ENCODE measurements around the gene NAP1L1.

DNA sequence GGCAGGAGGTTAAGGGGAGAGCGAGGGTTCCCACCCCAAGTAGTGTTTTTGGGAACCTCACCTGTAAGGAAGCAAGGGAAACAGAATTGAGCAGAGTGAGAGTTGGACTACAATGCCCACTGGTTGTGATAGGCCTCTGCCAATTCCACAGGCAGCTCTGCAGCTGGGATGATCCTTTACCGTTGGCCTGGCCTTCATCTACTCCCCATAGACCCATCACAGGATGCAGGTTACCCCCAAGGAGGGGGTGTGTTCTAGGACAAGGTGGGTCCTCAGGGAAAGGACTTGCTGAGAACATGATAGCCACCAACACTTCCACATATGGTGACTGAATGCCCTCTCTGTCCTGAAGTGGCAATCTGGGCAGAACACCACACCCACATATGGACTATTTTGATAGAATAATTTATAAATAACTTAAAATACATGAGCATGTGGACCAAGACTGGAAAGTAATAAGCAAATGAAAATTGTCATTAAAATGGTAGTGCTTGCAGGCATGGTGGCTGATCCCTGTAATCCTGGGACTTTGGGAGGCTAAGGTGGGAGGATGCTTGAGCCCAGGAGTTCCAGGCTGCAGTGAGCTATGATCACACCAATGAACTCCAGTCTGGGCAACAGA, 61.3 kb downstream of the NAP1L1 start:
- TF ChIP-seq, protein P1, sequence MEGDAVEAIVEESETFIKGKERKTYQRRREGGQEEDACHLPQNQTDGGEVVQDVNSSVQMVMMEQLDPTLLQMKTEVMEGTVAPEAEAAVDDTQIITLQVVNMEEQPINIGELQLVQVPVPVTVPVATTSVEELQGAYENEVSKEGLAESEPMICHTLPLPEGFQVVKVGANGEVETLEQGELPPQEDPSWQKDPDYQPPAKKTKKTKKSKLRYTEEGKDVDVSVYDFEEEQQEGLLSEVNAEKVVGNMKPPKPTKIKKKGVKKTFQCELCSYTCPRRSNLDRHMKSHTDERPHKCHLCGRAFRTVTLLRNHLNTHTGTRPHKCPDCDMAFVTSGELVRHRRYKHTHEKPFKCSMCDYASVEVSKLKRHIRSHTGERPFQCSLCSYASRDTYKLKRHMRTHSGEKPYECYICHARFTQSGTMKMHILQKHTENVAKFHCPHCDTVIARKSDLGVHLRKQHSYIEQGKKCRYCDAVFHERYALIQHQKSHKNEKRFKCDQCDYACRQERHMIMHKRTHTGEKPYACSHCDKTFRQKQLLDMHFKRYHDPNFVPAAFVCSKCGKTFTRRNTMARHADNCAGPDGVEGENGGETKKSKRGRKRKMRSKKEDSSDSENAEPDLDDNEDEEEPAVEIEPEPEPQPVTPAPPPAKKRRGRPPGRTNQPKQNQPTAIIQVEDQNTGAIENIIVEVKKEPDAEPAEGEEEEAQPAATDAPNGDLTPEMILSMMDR (IDR thresholded peaks at IDR 0.05; ENCODE audit: borderline replicate concordance, extremely low read depth, low read length, poor library complexity, severe bottlenecking) = no peak
- TF ChIP-seq EZH2 (IDR thresholded peaks at IDR 0.05; ENCODE audit: borderline replicate concordance, low read depth, low read length, severe bottlenecking) = no peak
